HepG2 (cell line): ENCODE results near the gene SETD1B. TPM values are rescaled to one million over a fixed set of nuclear protein-coding genes. Genes with fewer than 3 reads are reported as not detected.

Experiments used
- CHD2 ChIP-seq: IDR thresholded peaks from 2 replicates; pipeline ENCODE4 v1.6.1; 2011; ENCODE audit warnings: low read depth, low read length, improper control_type of control experiment
- FLYWCH1 ChIP-seq: sonication (generic); formaldehyde crosslinking; IDR thresholded peaks from 2 replicates; pipeline ENCODE4 v1.8.1; 2023; ENCODE audit warnings: mild to moderate bottlenecking, missing genetic modification reagents
- KDM4B ChIP-seq: sonication (generic); formaldehyde crosslinking; IDR thresholded peaks from 2 replicates; pipeline ENCODE4 v1.4.0; 2020; ENCODE audit warnings: missing genetic modification reagents
- LCORL ChIP-seq, 2 experiments: fragments of 450-650 bp in 1 of 2; sonication (generic) in 1 of 2; formaldehyde crosslinking in 1 of 2; IDR thresholded peaks; 2 replicates each; pipeline versions ENCODE4 v1.5.0 to v1.6.1; 2017 to 2020; ENCODE audit warnings: antibody characterized with exemption in 1 of 2, missing genetic modification reagents in 1 of 2
- MYPOP ChIP-seq: sonication (generic); formaldehyde crosslinking; IDR thresholded peaks from 2 replicates; pipeline ENCODE4 v1.8.1; 2023; ENCODE audit warnings: mild to moderate bottlenecking, moderate library complexity, missing genetic modification reagents
- PPARG ChIP-seq: conservative IDR thresholded peaks from 2 replicates; pipeline ENCODE4 v1.6.1; 2016; ENCODE audit warnings: missing biosample characterization, missing genetic modification reagents
- RFX1 ChIP-seq: fragments of 450-650 bp; IDR thresholded peaks from 2 replicates; pipeline ENCODE4 v1.6.1; 2017
- SKI ChIP-seq: fragments of 450-650 bp; IDR thresholded peaks from one replicate; pipeline ENCODE4 v1.6.1; 2018; ENCODE audit warnings: mild to moderate bottlenecking; ENCODE audit not compliant: partially characterized antibody
- SOX5 ChIP-seq: IDR thresholded peaks from 2 replicates; pipeline ENCODE4 v1.6.1; 2016; ENCODE audit warnings: borderline replicate concordance
- TBX3 ChIP-seq: fragments of 450-650 bp; IDR thresholded peaks from 2 replicates; pipeline ENCODE4 v1.6.1; 2017; ENCODE audit warnings: antibody characterized with exemption, mild to moderate bottlenecking, inconsistent platforms, borderline replicate concordance
- ZBTB37 ChIP-seq: sonication (generic); formaldehyde crosslinking; IDR thresholded peaks from 2 replicates; pipeline ENCODE4 v1.4.0; 2020; ENCODE audit warnings: mild to moderate bottlenecking, missing genetic modification reagents
- ZNF143 ChIP-seq: sonication (generic); formaldehyde crosslinking; IDR thresholded peaks from 2 replicates; pipeline ENCODE4 v1.4.0; 2020; ENCODE audit warnings: missing genetic modification reagents
- ZNF33A ChIP-seq: sonication (generic); formaldehyde crosslinking; IDR thresholded peaks from 2 replicates; pipeline ENCODE4 v1.5.1; 2020; ENCODE audit warnings: missing genetic modification reagents, mild to moderate bottlenecking, moderate library complexity, borderline replicate concordance
- ZNF484 ChIP-seq: sonication (generic); formaldehyde crosslinking; IDR thresholded peaks from 2 replicates; pipeline ENCODE4 v1.5.1; 2020; ENCODE audit warnings: mild to moderate bottlenecking, low read depth, missing genetic modification reagents, borderline replicate concordance
- ZNF512 ChIP-seq: sonication (generic); formaldehyde crosslinking; IDR thresholded peaks from 2 replicates; pipeline ENCODE4 v1.4.0; 2020; ENCODE audit warnings: mild to moderate bottlenecking, missing genetic modification reagents
- ZNF619 ChIP-seq: sonication (generic); formaldehyde crosslinking; IDR thresholded peaks from 2 replicates; pipeline ENCODE4 v1.4.0; 2020; ENCODE audit warnings: mild to moderate bottlenecking, missing genetic modification reagents
- ZNF691 ChIP-seq: sonication (generic); formaldehyde crosslinking; IDR thresholded peaks from 2 replicates; pipeline ENCODE4 v1.4.0; 2020; ENCODE audit warnings: missing genetic modification reagents, low read depth, mild to moderate bottlenecking, borderline replicate concordance
- ZNF7 ChIP-seq: IDR thresholded peaks from 2 replicates; pipeline ENCODE4 v1.6.1; 2016; ENCODE audit warnings: missing biosample characterization, missing genetic modification reagents
- polyA plus RNA-seq, 8 experiments: library from polyadenylated mRNA; depleted of rRNA in 3 of 8; stranded (reverse) in 7 of 8; unstranded in 1 of 8; fragments of >200 nt; fragmentation: Illumina TruSeq in 4 of 8; extraction: Trizol in 4 of 8; gene quantifications; 2 replicates each; pipeline versions ENCODE4 v1.2.1 to v1.2.3, GENCODE V29; 2011 to 2016; ENCODE audit warnings: low read depth in 4 of 8, missing spikeins in 1 of 8, mixed read lengths in 1 of 8; ENCODE audit not compliant: insufficient read depth in 1 of 8
- total RNA-seq, 5 experiments: library from RNA; depleted of rRNA; stranded (reverse); fragments of >200 nt; fragmentation: Illumina TruSeq; extraction: Trizol; gene quantifications; 2 replicates each; pipeline ENCODE4 v1.2.3, GENCODE V29; 2016; ENCODE audit warnings: low read depth in 1 of 5
- TF ChIP-seq, protein P1 (sequence below): sonication (generic); formaldehyde crosslinking; IDR thresholded peaks from 2 replicates; pipeline ENCODE4 v1.4.0; 2020; ENCODE audit warnings: missing genetic modification reagents
- TF ChIP-seq, protein P2 (sequence below): sonication (generic); formaldehyde crosslinking; IDR thresholded peaks from 2 replicates; pipeline ENCODE4 v1.4.0; 2020; ENCODE audit warnings: mild to moderate bottlenecking, missing genetic modification reagents, borderline replicate concordance

SETD1B gene
- total and polyA plus RNA-seq, 2 of the 13 experiments (the other 11 are each of a cell fraction or from before 2014, with no cell fraction given), result 1.1 to 1.4 TPM

DNA sequence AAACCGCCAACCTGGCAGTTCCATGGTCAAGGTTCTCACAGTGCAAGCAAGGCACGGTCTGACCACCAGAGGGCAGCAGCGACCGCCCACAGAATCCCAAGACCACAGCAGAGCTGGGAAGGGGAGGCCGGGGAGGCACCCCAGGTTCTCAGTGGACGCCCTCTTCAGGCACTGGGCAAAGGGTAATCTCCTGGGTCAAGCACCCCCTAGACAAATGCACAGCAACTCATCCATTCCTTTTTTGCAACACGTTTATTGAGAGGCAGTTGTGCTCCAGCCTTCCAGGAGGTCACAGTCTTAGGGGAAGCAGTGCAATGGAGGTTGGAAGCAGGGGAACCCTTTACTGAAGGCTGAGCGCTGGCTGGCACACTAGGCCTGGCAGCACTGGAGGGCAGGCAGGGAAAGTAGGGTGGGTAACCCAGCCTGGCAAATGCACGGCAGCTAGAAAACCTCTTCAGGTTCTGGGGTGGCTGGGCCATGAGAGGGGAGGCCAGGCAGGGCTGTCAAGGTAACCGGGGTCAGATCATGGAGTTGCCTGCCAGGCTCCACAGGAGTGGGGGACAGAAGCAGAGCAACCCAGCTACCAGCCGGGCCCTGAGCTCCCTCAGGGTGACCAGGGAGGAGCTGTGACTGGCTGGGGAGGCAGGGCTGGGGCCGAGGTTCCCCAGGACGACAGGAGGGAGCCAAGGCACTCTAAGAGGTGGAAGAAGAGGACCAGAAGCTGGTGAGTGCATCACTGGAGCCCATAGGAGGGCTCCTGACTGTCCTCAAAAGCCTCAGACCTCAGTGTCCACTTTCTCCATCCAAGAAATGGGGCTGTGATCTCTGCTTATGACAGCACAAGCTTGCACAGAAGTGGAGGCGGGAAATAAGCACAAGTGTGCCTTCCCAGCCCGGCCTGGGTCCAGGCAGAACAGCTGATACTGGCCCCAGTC is 8.5 kb upstream of the SETD1B start (continued):
- TF ChIP-seq SOX5 (CRISPR knock-in tag) (peak; percentile 47; the same call in 1 of the 2 replicates), ZNF33A (CRISPR knock-in tag) (no peak), PPARG (CRISPR knock-in tag) (no peak), ZNF691 (CRISPR knock-in tag) (no peak), SKI (no peak), ZNF143 (CRISPR knock-in tag) (no peak), ZBTB37 (CRISPR knock-in tag) (no peak), ZNF7 (no peak), LCORL (IDR thresholded peaks at IDR 0.05) (no peak), LCORL (CRISPR knock-in tag; IDR thresholded peaks at IDR 0.05) (no peak), KDM4B (CRISPR knock-in tag) (no peak), ZNF484 (CRISPR knock-in tag) (no peak), CHD2 (no peak), FLYWCH1 (CRISPR knock-in tag) (no peak), ZNF512 (CRISPR knock-in tag) (no peak), TBX3 (no peak), MYPOP (CRISPR knock-in tag) (no peak), ZNF619 (no peak), RFX1 (no peak)
- TF ChIP-seq, protein P1, sequence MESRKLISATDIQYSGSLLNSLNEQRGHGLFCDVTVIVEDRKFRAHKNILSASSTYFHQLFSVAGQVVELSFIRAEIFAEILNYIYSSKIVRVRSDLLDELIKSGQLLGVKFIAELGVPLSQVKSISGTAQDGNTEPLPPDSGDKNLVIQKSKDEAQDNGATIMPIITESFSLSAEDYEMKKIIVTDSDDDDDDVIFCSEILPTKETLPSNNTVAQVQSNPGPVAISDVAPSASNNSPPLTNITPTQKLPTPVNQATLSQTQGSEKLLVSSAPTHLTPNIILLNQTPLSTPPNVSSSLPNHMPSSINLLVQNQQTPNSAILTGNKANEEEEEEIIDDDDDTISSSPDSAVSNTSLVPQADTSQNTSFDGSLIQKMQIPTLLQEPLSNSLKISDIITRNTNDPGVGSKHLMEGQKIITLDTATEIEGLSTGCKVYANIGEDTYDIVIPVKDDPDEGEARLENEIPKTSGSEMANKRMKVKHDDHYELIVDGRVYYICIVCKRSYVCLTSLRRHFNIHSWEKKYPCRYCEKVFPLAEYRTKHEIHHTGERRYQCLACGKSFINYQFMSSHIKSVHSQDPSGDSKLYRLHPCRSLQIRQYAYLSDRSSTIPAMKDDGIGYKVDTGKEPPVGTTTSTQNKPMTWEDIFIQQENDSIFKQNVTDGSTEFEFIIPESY (CRISPR knock-in tag), result peak; percentile 82
- TF ChIP-seq, protein P2, sequence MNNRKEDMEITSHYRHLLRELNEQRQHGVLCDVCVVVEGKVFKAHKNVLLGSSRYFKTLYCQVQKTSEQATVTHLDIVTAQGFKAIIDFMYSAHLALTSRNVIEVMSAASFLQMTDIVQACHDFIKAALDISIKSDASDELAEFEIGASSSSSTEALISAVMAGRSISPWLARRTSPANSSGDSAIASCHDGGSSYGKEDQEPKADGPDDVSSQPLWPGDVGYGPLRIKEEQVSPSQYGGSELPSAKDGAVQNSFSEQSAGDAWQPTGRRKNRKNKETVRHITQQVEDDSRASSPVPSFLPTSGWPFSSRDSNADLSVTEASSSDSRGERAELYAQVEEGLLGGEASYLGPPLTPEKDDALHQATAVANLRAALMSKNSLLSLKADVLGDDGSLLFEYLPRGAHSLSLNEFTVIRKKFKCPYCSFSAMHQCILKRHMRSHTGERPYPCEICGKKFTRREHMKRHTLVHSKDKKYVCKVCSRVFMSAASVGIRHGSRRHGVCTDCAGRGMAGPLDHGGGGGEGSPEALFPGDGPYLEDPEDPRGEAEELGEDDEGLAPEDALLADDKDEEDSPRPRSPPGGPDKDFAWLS (CRISPR knock-in tag), result 0 out of 2 replicates have a peak, but pooled peaks have one; percentile 13
